GM23248 (cell line): ENCODE measurements around the gene AKAP9.

Experiments used
- EZH2 ChIP-seq: fragments of 200-600 bp; sonication (generic); IDR thresholded peaks from 2 replicates; pipeline ENCODE4 v1.6.1; 2018; ENCODE audit warnings: antibody characterized with exemption, mild to moderate bottlenecking; ENCODE audit not compliant: insufficient read depth, poor library complexity, severe bottlenecking
- EZH2phosphoT487 ChIP-seq: fragments of 200-600 bp; sonication (generic); IDR thresholded peaks from 2 replicates; pipeline ENCODE4 v1.6.1; 2018; ENCODE audit warnings: antibody characterized with exemption, moderate library complexity, mild to moderate bottlenecking, low read depth; ENCODE audit not compliant: insufficient read depth

DNA sequence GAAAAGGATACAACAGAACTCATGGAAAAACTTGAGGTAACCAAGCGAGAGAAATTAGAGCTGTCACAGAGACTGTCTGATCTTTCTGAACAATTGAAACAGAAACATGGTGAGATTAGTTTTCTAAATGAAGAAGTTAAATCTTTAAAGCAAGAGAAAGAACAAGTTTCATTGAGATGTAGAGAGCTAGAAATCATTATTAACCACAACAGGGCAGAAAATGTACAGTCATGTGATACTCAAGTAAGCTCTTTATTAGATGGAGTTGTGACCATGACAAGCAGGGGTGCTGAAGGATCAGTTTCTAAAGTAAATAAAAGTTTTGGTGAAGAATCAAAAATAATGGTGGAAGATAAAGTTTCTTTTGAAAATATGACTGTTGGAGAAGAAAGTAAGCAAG lies 62.1 kb downstream of the AKAP9 start:
- TF ChIP-seq EZH2, result no peak
- no peak for TF ChIP-seq EZH2phosphoT487
